Transverse colon (tissue), 3 donors: ENCODE results near the gene PLSCR2.

ENCODE experiments used
- CTCF ChIP-seq, 5 experiments: fragments of 200-600 bp in 3 of 5; fragments of 450-650 bp in 2 of 5; sonication (generic) in 3 of 5; IDR thresholded peaks; 1 replicate in 2 of 5; 2 replicates in 3 of 5; pipeline ENCODE4 v1.5.1; 2016 to 2017; ENCODE audit warnings: antibody characterized with exemption in 5 of 5, inconsistent platforms in 3 of 5, mild to moderate bottlenecking in 2 of 5, moderate library complexity in 1 of 5
- POLR2A ChIP-seq: fragments of 450-650 bp; IDR thresholded peaks from one replicate; pipeline ENCODE4 v1.6.1; 2016; ENCODE audit warnings: antibody characterized with exemption, mild to moderate bottlenecking, moderate library complexity

GRCh38 chr3:146403792-146404191 lies 65.6 kb downstream of the PLSCR2 start:
- TF ChIP-seq CTCF (IDR thresholded peaks at IDR 0.05) = no peak
- TF ChIP-seq POLR2A = no peak
